ENCODE data around the gene TMEM63B.
A peak's percentile ranks its signal among the peaks of the same experiment; 100 is the strongest.
"Not testable (repeated sequence)": the region's sequence is repeated elsewhere in the genome, so short reads cannot be mapped to it uniquely, and the experiment has no call there.

Gene TMEM63B

GRCh38 chr6:44117397-44118128, 9.8 kb upstream of the TMEM63B start:
- DNase-seq = peak; percentile 75

GRCh38 chr6:44119704-44120262, 7.6 kb upstream of the TMEM63B start:
- no peak for DNase-seq

- no peak for DNase-seq
These were observed 6.5 kb upstream of the TMEM63B start for GRCh38 chr6:44120692-44121443.

- no peak for DNase-seq
These were observed 4.6 kb upstream of the TMEM63B start for GRCh38 chr6:44122801-44123200.

GRCh38 chr6:44123544-44123943, 3.8 kb upstream of the TMEM63B start:
- DNase-seq = no peak

DNA sequence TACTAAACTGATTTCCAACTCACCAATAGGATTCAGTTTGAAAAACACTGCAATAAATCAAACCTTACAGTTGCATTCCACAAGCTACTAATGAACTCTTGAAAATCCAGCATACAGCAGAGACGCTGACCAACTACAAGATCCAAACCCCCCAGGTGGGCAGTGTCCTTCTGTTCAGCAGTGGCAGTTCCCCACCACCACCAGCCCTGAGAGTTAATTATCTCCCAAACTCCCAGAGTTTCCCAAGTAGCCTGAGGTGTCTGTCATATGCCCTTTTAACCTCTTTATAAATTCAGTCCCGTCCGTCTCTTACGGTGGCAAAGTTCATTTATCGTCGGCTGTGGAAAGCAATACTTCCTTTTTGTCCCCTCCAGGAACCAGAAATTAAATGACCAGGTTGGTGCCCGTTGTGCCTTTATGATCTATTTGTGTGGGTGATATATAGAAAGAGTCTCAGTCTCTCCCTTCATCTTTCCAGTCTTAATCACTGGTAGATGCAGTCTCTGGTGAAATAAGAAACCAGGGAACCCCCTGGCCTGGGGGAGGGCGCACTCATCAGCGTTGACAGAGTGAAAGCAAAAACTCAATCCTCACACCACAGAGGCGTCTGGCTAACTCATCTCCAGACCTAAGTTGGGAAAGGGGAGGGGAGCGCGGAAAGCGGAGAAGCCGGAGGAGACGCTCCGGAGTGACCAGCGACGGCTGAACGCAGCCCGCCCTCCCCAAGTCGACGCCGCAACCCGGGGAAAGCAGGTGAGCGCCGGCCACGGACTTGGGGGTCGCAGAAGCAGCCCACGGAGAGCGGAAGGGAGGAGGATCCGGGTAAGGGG, 819 bp upstream of the TMEM63B start:
- peak; percentile 64 for DNase-seq

- DNase-seq = peak; percentile 67
These were observed 915 bp downstream of the TMEM63B start for GRCh38 chr6:44128020-44128917.

DNA sequence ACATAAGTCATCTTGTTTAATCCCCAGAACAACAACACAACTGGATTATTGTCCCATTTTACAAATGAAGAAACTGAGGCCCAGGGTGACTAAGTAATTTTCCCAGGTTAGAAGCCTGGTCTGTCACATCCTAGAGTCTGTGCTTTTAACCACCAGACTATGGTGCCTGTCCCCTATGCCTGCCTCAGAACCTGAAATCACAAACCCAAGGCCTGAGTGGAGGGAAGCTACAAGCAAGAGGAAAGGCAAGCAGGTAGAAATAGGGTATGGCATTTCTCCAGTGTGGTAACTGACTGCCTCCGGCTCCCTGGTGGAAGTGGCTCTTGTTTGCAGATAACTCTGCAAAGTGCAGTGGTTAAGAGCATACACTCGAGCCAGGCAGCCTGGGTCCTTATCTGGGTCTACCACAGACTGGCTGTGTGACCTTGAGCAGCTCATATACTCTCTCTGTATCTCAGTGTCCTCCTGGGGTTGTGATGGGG, 2.5 kb downstream of the TMEM63B start:
- DNase-seq = no peak

DNA sequence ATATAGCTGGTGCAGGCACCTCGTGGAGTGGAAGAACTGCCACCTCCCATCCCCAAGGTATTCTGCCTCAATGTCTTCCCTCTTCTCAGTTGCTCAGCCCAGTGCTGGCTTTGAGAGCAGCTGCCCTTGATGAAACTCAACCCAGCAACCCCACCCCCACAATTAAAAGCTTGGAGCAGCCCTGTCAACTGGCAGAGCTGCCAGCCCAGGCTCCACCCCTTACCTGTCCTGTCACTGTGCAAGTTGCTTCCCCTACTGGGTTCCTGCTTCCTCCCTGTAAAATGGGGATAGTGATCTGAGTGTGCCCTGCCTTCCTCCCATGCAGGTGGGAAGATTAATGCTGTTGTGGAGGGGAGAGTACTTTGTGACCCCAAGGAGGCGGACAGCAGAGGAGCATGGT, 4.5 kb downstream of the TMEM63B start:
- no peak for DNase-seq

- no peak for DNase-seq
These were observed 5.1 kb downstream of the TMEM63B start for GRCh38 chr6:44132476-44132875.

DNA sequence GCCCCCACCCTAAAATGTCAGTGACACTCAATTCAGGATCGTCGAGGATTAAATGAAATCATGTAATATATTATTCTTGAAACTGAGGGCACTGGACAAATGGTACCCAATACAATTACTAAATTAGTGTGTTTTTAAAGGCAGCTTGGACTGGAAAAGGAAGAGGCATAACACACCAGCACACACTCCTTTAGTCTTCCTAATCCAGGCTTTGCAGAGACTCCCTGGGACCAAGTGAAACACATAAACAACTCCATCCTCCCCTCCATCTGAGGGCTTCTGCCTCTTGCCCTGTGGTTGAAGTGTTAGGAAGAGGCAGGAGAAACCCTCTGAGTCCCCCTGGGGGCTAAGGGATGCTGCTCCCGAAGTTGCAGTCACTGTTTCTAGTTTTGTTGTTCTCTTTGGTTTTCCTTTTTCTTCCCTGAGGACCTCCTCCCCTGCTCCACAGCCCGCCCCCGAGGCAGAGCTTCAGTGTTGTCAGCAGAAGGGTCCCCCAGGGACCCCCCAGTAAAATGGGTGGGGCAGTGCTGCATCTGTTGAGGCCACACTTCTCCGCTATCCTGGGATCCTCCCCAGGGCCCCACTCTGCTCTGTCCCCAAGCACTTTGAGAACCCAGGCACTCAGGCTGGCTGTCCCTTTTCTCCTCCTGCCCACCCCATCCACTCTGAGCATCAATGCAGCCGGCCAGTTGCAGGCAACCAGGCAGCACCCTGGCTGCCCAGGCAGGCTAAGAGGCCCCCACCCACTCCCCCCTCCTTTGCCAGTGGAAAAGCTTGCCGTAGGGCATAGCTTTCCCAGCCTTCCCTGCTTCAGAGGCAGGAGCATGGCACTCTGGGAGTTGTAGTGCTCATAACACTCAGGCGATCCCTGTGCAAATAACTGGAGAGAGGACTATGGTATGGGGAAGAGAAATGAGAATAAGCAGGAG, 5.9 kb downstream of the TMEM63B start:
- DNase-seq = no peak

- DNase-seq = no peak
These were observed 6.8 kb downstream of the TMEM63B start for GRCh38 chr6:44133981-44134711.

GRCh38 chr6:44135173-44135758, 7.9 kb downstream of the TMEM63B start:
- DNase-seq = no peak

DNA sequence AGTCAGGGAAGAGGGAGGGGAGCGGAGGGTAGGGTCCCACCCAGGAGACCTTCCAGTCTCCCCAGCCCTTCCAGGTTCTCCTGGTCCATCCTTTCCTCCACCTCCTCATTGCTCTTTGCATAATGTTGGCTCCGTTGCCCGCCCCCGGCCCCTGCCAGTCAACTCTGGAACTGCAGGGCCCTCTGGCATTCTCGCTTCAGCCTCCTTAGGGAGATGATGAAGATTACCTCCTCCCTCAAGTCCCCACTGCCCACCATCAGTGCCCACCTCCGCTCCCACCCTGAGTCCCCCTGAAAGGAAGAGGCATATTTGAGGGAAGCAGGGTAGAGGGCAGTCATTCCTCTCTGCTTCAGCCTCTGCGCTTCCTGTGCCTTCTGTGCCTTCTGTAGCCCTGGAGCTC, 8.5 kb downstream of the TMEM63B start:
- no peak for DNase-seq

- DNase-seq = no peak
These were observed 11.5 kb downstream of the TMEM63B start for GRCh38 chr6:44138717-44139350.

DNA sequence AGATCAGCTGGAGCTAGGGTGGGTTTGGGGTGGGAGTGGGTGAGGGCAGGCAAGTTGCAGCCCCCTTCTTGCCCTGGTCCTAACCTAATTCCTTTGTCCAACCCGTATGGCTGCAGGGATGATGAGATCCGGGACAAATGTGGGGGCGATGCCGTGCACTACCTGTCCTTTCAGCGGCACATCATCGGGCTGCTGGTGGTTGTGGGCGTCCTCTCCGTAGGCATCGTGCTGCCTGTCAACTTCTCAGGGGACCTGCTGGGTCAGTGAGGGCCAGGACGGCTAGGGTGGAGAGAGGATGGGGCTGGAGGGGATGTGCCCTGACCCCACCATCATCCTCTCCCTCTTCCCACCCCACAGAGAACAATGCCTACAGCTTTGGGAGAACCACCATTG, 12.0 kb downstream of the TMEM63B start:
- DNase-seq = no peak

- DNase-seq = no peak
These were observed 15.5 kb downstream of the TMEM63B start for GRCh38 chr6:44142835-44143234.

- no peak for DNase-seq
These were observed 16.4 kb downstream of the TMEM63B start for GRCh38 chr6:44143731-44144130.

- DNase-seq = not testable (repeated sequence)
These were observed 17.2 kb downstream of the TMEM63B start for GRCh38 chr6:44144536-44144935.

Data from RPMI8226 (cell line).